GM23338 (cell line): ENCODE measurements around the gene INSRR. TPM values are rescaled to one million over a fixed set of nuclear protein-coding genes. Genes with fewer than 3 reads are reported as not detected.
A peak's percentile ranks its signal among the peaks of the same experiment; 100 is the strongest.

Experiments
- ATAC-seq: fragments of 200-7000 bp; cut with Tn5 transposase; 3 replicates; pipeline ENCODE4 v1.9.1; 2020
- DNase-seq: peaks from one replicate; pipeline ENCODE4 v3.0.0-alpha.2; 2015; ENCODE audit warnings: low spot score
- H2AFZ ChIP-seq: fragments of 200-600 bp; sonication (generic); 2 replicates; pipeline ENCODE4 v1.8.0; 2016; ENCODE audit warnings: antibody characterized with exemption, mild to moderate bottlenecking, moderate library complexity
- H3F3A ChIP-seq: fragments of 200-600 bp; sonication (generic); replicated peaks from 2 replicates; pipeline ENCODE4 v1.8.0; 2017; ENCODE audit warnings: antibody characterized with exemption, mixed run types, low read depth
- H3K27ac ChIP-seq: fragments of 200-600 bp; sonication (generic); 2 replicates; pipeline ENCODE4 v1.6.1; 2016; ENCODE audit warnings: low read depth
- H3K27me3 ChIP-seq: fragments of 200-600 bp; sonication (generic); 2 replicates; pipeline ENCODE4 v1.8.0; 2016; ENCODE audit warnings: mild to moderate bottlenecking, mixed run types, moderate library complexity; ENCODE audit not compliant: insufficient read depth
- H3K36me3 ChIP-seq: fragments of 200-600 bp; sonication (generic); 2 replicates; pipeline ENCODE4 v1.8.0; 2016; ENCODE audit warnings: mild to moderate bottlenecking; ENCODE audit not compliant: insufficient read depth
- H3K4me1 ChIP-seq: fragments of 200-600 bp; sonication (generic); 2 replicates; pipeline ENCODE4 v1.8.0; 2016; ENCODE audit warnings: mild to moderate bottlenecking, moderate library complexity; ENCODE audit not compliant: insufficient read depth
- H3K4me2 ChIP-seq: fragments of 200-600 bp; sonication (generic); 2 replicates; pipeline ENCODE4 v1.7.1; 2017; ENCODE audit warnings: mixed run types
- H3K4me3 ChIP-seq: fragments of 200-600 bp; sonication (generic); 2 replicates; pipeline ENCODE4 v1.6.1; 2016; ENCODE audit warnings: mixed run types
- H3K79me2 ChIP-seq: fragments of 200-600 bp; sonication (generic); replicated peaks from 2 replicates; pipeline ENCODE4 v1.8.0; 2017; ENCODE audit warnings: mild to moderate bottlenecking; ENCODE audit not compliant: insufficient read depth
- H3K9me2 ChIP-seq: fragments of 200-600 bp; sonication (generic); 2 replicates; pipeline ENCODE4 v1.8.0; 2017; ENCODE audit not compliant: insufficient read depth
- H4K20me1 ChIP-seq: fragments of 200-600 bp; sonication (generic); replicated peaks from 2 replicates; pipeline ENCODE4 v1.8.0; 2017; ENCODE audit warnings: mild to moderate bottlenecking; ENCODE audit not compliant: insufficient read depth
- H3K27ac Mint-ChIP-seq: 2 replicates; pipeline ENCODE4 v1.8.0; 2020; ENCODE audit warnings: inconsistent platforms, mild to moderate bottlenecking, moderate library complexity, mixed read lengths
- H3K27me3 Mint-ChIP-seq: 3 replicates; pipeline ENCODE4 v1.8.0; 2022; ENCODE audit warnings: low read depth, mild to moderate bottlenecking, moderate library complexity, mixed read lengths, inconsistent platforms; ENCODE audit not compliant: insufficient read depth, poor library complexity
- H3K36me3 Mint-ChIP-seq: 3 replicates; pipeline ENCODE4 v1.8.0; 2021; ENCODE audit warnings: low read depth, mild to moderate bottlenecking, inconsistent platforms, moderate library complexity, mixed read lengths
- H3K4me1 Mint-ChIP-seq: 3 replicates; pipeline ENCODE4 v1.8.0; 2020; ENCODE audit warnings: mild to moderate bottlenecking, inconsistent platforms, mixed read lengths
- H3K4me3 Mint-ChIP-seq: 3 replicates; pipeline ENCODE4 v1.8.0; 2021; ENCODE audit warnings: moderate library complexity, mild to moderate bottlenecking, inconsistent platforms, mixed read lengths
- H3K9me3 Mint-ChIP-seq: 3 replicates; pipeline ENCODE4 v1.8.0; 2020; ENCODE audit warnings: moderate library complexity, mild to moderate bottlenecking, inconsistent platforms, mixed read lengths
- EZH2 ChIP-seq: fragments of 200-600 bp; sonication (generic); IDR thresholded peaks from one replicate; pipeline ENCODE4 v1.8.0; 2017; ENCODE audit warnings: antibody characterized with exemption, mild to moderate bottlenecking, low read depth; ENCODE audit not compliant: unreplicated experiment
- EZH2phosphoT487 ChIP-seq: fragments of 200-600 bp; sonication (generic); IDR thresholded peaks from one replicate; pipeline ENCODE4 v1.8.1; 2018; ENCODE audit warnings: antibody characterized with exemption; ENCODE audit not compliant: unreplicated experiment
- JUNB ChIP-seq: IDR thresholded peaks from one replicate; pipeline ENCODE4 v1.6.1; 2016; ENCODE audit warnings: antibody characterized with exemption; ENCODE audit not compliant: unreplicated experiment
- NANOG ChIP-seq: IDR thresholded peaks from 2 replicates; pipeline ENCODE4 v1.6.1; 2016; ENCODE audit warnings: antibody characterized with exemption, borderline replicate concordance
- POLR2AphosphoS5 ChIP-seq: IDR thresholded peaks from 2 replicates; pipeline ENCODE4 v1.6.1; 2016; ENCODE audit warnings: antibody characterized with exemption, low read depth
- REST ChIP-seq: IDR thresholded peaks from one replicate; pipeline ENCODE4 v1.6.1; 2018; ENCODE audit warnings: antibody characterized with exemption; ENCODE audit not compliant: unreplicated experiment
- STAT1 ChIP-seq: IDR thresholded peaks from one replicate; pipeline ENCODE4 v1.6.1; 2016; ENCODE audit warnings: antibody characterized with exemption; ENCODE audit not compliant: unreplicated experiment
- polyA plus RNA-seq: library from polyadenylated mRNA; unstranded; fragments of >200 nt; fragmentation: Nextera tagmentation; extraction: Ambion mirVana; gene quantifications from 2 replicates; pipeline ENCODE4 v1.2.1, GENCODE V29; 2016
- total RNA-seq: library from RNA; depleted of rRNA; stranded (reverse); fragments of >200 nt; shearing (Covaris generic); gene quantifications from 2 replicates; pipeline ENCODE4 v1.2.3, GENCODE V29; 2014
- TF ChIP-seq, protein P1 (sequence below), 2 experiments: fragments of 200-600 bp in 1 of 2; sonication (generic) in 1 of 2; conservative IDR thresholded peaks; 2 replicates each; pipeline versions ENCODE4 v1.5.1 to v1.6.1; 2016 to 2017; ENCODE audit warnings: antibody characterized with exemption in 2 of 2, low read depth in 2 of 2, mild to moderate bottlenecking in 2 of 2, moderate library complexity in 1 of 2
- TF ChIP-seq, protein P2 (sequence below): IDR thresholded peaks from 2 replicates; pipeline ENCODE4 v1.6.1; 2016; ENCODE audit warnings: antibody characterized with exemption

INSRR gene
- total and polyA plus RNA-seq, 2 experiments from 2014 or later, result not detected

GRCh38 chr1:156814571-156815260 is 44.2 kb downstream of the INSRR start:
- H3K9me2 ChIP-seq, result no peaks in the 10 kb centered on the region
- Mint-ChIP-seq H3K36me3 (no peaks in the 10 kb centered on the region; the same call in 2 of the 3 replicates), H3K4me1 (peaks cover 26% of the 10 kb centered on the region), H3K27ac (no peak overlapping the region), H3K27me3 (peaks cover 44% of the 10 kb centered on the region), H3K9me3 (no peaks in the 10 kb centered on the region), H3K4me3 (peak overlapping the region; percentile 67; the same call in 2 of the 3 replicates)
- H3K79me2 ChIP-seq, result no peaks in the 10 kb centered on the region
- no peak overlapping the region for H3K27ac ChIP-seq
- H3K4me3 ChIP-seq, result peak overlapping the region; percentile 64
- peaks cover 15% of the 10 kb centered on the region for H3K4me1 ChIP-seq
- DNase-seq (no peak), ATAC-seq (no peak)
- peak overlapping the region; percentile 90 for H3K4me2 ChIP-seq
- H4K20me1 ChIP-seq, result peaks cover 4% of the 10 kb centered on the region; the same call in 1 of the 2 replicates
- peaks cover 49% of the 10 kb centered on the region for H3K27me3 ChIP-seq
- no peak for TF ChIP-seq POLR2AphosphoS5
- TF ChIP-seq NANOG, result no peak
- TF ChIP-seq REST, result no peak
- H3K36me3 ChIP-seq, result no peaks in the 10 kb centered on the region
- H3F3A ChIP-seq, result 0 out of 2 replicates have a peak, but pooled peaks cover 14% of the 10 kb centered on the region
- peak overlapping the region; percentile 98 for H2AFZ ChIP-seq

DNA sequence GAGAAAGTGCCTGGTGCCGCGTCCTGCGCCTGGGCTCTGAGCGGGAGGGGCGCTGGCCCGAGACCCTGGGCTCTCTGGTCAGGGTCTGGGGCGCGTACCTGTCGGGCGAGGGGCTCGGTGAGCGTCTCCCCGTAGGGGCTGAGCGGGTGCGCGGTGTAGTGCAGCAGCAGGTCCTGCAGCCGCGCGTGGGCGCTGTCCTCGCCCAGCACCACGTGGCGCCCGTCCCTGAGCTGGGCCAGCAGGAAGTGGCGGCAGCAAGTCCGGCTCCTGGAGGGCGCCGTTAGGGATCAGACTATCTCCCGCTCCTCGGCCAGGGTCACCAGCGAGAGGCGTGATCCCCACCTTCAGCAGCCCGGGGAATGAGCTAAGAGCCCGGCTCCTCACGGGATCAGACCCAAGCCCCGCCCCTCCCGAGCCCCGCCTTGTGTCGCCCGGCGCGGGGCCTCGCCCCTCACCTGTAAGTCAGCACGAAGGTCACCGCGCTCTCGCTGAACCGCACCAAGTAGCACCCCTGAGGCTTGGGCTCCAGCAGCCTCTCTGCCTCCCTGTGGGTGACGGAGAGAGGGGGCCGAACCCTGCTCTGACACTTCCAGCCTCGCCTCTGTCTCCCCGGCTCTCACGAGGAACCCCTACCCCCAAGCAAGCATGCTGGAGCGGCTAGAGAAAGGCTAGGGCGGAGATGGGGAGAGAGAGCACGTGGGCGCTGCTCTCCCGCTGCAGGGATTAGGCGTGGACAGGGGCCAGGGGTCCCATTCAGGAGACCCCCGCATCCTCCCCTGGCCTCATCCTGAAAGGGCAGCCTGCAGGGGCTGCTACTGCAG is 45.0 kb downstream of the INSRR start:
- Mint-ChIP-seq H3K27me3 (peaks cover 47% of the 10 kb centered on the region), H3K4me1 (peaks cover 31% of the 10 kb centered on the region), H3K9me3 (no peaks in the 10 kb centered on the region), H3K4me3 (peak overlapping the region; percentile 67), H3K27ac (no peak overlapping the region), H3K36me3 (no peaks in the 10 kb centered on the region; the same call in 2 of the 3 replicates)
- Histone ChIP-seq H3K4me1 (peaks cover 15% of the 10 kb centered on the region), H3K4me2 (peak overlapping the region; percentile 90), H4K20me1 (peaks cover 4% of the 10 kb centered on the region; the same call in 1 of the 2 replicates), H3K9me2 (no peaks in the 10 kb centered on the region), H2AFZ (peak overlapping the region; percentile 98), H3K79me2 (no peaks in the 10 kb centered on the region), H3F3A (0 out of 2 replicates have a peak, but pooled peaks cover 14% of the 10 kb centered on the region), H3K4me3 (peak overlapping the region; percentile 64), H3K27me3 (peaks cover 49% of the 10 kb centered on the region), H3K27ac (no peak overlapping the region), H3K36me3 (no peaks in the 10 kb centered on the region)
- TF ChIP-seq EZH2 (peak; percentile 38), JUNB (no peak), STAT1 (no peak), REST (no peak), EZH2phosphoT487 (no peak), POLR2AphosphoS5 (peak; percentile 92)
- TF ChIP-seq, protein P1, sequence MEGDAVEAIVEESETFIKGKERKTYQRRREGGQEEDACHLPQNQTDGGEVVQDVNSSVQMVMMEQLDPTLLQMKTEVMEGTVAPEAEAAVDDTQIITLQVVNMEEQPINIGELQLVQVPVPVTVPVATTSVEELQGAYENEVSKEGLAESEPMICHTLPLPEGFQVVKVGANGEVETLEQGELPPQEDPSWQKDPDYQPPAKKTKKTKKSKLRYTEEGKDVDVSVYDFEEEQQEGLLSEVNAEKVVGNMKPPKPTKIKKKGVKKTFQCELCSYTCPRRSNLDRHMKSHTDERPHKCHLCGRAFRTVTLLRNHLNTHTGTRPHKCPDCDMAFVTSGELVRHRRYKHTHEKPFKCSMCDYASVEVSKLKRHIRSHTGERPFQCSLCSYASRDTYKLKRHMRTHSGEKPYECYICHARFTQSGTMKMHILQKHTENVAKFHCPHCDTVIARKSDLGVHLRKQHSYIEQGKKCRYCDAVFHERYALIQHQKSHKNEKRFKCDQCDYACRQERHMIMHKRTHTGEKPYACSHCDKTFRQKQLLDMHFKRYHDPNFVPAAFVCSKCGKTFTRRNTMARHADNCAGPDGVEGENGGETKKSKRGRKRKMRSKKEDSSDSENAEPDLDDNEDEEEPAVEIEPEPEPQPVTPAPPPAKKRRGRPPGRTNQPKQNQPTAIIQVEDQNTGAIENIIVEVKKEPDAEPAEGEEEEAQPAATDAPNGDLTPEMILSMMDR (conservative IDR thresholded peaks at IDR 0.05; ENCODE audit: low read depth in 2 of 2), result peak; percentile 31 to 47; a peak in 3 of 4 replicates
- TF ChIP-seq, protein P2, sequence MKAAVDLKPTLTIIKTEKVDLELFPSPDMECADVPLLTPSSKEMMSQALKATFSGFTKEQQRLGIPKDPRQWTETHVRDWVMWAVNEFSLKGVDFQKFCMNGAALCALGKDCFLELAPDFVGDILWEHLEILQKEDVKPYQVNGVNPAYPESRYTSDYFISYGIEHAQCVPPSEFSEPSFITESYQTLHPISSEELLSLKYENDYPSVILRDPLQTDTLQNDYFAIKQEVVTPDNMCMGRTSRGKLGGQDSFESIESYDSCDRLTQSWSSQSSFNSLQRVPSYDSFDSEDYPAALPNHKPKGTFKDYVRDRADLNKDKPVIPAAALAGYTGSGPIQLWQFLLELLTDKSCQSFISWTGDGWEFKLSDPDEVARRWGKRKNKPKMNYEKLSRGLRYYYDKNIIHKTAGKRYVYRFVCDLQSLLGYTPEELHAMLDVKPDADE, result no peak
- DNase-seq (peak; percentile 94), ATAC-seq (peak; percentile 87)
